DMS 273 (cell line): ENCODE measurements around the gene HDAC7.

Experiments used
- DNase-seq: peaks from one replicate; lab custom pipeline; 2025; ENCODE audit not compliant: unreplicated experiment; lab: John Stamatoyannopoulos, UW

HDAC7 gene

DNA sequence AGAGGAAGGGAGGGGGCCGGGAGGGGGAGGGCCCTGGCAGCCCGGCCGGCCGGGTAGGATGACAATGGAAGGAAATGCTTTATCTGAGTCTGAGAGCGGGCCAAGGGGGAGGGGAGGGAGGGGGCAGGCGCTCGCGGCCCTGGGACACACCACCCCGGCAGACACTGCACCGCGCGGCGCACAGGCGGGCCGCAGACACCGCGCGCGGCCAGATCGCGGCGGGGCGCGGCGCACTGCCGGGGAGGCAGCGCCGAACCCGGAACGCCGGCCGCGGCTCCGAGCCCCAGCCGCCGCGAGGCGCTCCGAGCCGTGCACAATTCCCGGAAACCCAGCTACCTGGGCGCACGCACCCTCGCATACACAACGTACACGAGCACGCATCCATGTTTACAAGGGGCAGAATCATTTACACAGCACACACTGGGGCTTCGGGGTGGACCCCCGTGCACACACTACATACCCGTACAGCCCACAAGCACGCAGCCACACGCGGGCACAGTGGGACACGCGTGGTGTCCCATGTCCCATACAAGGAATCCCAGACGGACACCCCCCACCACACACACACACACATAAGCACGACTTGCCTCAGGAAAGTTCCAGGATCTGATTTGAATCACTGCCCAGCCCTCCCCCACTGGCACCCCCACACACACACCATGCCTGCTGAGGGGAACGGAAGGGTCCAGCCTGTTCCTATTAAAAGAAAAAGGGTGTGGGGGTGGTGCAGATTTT is at the start of gene HDAC7:
Gene HDAC7, minus strand, starts transcription at position 8 of the 735 bp plus-strand sequence. CDS start 118 bp downstream, outside the sequence.
- peak; percentile 64 for DNase-seq

DNA sequence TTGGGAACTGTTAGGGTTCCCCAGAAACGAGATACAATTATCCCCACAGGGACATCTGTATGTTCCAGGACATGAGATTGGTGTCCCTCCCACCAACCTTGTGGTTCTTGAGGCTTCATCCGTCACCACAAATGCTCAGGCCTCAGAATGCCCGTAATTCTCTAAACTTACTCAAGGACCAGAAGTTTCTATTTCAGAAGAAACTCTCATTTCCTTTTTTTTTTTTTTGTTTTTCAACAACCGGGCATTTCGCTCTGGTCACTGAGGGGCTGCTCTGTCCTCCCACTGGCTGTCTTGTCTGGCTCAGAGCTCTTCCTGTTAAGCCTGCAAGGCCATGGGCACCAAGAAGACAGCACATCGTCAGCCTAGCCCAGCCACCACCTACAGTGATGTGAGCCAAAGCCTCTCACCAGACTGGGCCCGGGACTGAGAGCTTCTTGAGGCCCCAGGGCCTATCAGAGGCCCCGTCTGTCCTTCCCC is 48.9 kb upstream of the HDAC7 start:
- DNase-seq: no peak

DNA sequence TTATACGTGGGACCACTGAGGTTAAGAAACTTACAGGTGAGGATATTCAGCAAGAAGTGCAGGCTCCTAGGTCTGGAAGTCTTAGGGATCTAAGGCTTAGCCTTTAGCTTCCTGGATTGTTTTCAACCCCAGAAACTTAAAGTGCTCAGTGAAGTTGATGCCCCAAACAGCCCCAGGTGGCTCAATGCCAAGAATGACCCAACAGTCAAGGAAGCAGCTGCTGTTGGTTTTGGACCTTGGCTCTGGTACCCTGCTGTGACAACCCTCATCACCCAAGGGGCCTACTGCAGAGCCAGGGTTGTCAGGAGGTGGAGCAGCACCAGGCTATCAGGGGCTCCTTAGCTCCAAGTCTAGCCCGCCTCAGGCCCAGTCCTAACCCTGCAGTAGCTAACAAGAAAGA is 48.3 kb upstream of the HDAC7 start:
- no peak for DNase-seq

DNA sequence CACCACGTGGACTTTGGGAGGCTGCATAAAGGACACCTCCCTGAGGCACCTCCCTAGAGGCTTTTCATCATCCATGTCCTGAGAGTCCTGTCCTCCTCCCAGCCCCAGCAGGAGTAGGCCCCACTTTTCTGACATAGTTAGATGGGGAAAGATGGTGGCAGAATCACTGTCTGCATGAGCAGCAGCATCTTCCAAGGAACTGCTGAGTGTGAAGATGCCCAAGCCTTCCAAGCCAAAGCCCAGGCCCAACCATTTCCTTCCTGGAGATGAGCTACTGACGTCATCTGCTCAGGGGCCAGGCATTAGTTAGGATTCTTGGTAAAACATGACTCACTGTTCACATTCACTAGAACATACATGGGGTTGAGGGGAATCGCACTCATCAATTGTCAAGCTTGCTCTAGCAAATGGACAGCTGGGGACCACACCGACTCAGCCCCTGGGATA is 47.8 kb upstream of the HDAC7 start:
- DNase-seq: no peak

DNA sequence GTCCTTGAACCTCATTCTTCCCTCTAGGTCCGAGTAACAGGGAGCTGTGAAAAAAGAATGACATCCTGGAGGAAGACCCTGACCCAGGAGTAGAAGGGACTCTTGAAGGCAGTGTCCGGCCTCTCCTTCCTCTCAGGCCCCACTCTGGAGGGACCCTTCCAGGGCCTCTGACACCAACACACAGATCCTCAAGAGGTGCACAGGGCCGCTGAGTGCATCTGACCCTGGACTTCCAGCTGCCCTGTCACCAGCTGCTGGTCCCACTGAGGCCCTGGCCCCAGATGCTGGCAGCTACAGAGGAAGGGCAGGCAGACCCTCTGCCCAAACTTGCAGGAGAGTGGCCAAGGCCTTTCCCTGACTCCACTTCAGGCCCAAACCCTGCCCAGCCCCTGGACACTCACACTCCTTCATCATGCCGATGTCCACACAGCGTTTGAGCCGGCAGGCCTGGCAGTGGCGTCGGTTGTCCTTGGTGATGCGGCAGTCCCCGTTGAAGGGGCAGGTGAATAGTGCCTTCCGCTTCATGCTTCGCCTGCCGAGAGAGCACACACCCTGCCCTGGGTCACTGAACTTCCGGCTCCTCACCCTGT is 45.0 kb upstream of the HDAC7 start:
- DNase-seq: no peak

DNA sequence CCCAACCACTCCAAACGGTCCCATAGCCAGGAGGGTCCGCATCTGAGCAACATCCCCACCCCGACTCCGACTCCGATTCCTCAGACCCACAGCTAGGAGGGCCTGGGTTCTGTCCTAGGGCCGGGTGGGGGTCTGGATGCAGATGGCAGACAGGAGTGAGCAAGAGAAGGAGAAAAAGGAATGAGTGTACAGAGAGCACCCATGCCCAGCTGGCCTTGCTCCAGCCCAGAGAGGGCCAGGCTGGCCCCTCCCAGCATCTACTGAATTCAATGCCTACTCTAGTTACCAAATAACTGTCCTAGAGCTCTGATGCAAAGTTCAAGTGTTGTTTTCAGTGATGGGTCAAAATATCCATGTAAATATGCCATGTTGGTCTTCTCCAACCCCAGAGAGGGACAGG is 44.3 kb upstream of the HDAC7 start:
- no peak for DNase-seq

DNA sequence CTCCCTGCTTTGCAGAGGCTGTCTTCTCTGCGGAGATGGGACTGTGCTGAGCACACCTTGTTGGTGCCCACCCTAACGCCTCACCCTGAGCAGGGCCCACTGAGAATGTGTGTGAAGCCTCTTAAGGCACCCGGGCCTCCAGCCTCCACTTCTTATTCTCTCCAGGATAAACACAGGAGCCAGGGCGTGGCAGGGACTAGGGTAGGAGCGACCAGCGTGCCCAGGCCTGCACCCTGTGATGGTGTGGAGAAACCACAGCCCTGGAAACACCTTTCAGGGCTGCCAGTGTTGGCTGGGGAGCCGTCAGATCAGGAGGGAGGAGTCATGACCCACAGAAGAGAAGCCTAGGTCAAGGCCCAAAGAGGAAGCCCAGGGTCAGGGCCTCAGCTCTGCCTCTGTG is 43.8 kb upstream of the HDAC7 start:
- no peak for DNase-seq

DNA sequence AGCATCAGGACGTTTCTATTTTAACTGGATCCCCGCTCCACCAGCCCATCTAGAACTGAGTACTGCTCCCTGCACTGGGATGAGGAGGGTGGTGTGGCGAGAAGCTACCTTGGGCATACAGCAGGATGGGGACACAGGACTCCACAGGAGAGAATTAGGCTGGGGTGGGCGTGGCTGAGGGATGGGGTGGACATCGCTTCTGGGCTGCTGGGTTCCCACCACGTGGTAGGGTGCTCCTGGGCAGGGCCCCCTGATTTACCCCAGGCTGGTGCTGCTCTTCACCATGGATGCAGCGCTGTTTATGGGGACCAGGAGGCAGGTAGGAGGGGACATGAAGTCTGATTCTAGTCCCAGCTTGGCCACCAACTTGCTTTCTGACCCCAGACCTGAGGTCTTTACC is 43.2 kb upstream of the HDAC7 start:
- no peak for DNase-seq

DNA sequence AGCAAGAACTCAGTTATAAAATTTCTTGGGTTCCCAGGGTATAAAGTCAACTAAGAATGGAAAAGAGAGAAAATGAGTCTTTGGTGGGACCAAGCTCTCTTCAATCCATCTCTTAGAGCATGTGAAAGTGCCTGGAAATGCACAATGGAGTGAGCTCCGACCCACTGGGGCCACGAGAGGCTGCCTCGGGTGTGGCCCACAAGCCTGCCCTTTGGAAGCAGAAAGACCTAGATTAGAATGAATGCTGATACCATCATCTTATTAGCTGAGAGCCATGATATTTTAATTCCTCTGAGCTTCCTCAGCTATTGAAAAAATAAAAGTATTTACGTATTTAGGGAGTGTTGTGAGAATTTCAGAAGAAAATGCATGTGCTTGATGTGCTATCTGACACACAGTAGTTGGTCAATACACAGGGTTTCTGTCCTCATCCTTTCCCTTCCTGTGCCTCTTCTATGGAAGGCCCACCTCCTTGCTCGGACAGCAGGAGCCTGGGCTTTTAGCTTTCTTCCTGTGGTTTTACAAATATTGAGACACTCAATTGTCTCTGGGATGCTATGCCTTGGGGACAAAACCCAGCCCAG is 42.6 kb upstream of the HDAC7 start:
- DNase-seq: no peak

DNA sequence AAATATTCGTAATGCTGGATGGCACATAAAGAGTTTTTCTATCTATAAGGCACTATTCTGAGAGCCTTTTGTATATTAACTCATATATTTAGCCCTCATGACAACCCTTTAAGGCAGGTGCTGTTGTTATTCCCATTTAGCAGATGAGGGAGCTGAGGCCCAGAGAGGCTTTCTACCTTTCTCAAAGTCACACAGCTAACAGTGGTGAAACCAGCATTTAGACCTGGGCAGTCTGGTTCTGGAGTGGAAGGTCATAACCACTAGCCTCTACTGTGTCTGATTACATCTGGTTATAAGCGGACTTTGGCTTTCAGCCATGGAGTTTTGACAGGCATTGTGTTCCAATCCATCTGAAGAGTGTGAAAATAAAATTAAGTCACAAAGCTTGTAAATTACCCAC is 41.2 kb upstream of the HDAC7 start:
- no peak for DNase-seq

DNA sequence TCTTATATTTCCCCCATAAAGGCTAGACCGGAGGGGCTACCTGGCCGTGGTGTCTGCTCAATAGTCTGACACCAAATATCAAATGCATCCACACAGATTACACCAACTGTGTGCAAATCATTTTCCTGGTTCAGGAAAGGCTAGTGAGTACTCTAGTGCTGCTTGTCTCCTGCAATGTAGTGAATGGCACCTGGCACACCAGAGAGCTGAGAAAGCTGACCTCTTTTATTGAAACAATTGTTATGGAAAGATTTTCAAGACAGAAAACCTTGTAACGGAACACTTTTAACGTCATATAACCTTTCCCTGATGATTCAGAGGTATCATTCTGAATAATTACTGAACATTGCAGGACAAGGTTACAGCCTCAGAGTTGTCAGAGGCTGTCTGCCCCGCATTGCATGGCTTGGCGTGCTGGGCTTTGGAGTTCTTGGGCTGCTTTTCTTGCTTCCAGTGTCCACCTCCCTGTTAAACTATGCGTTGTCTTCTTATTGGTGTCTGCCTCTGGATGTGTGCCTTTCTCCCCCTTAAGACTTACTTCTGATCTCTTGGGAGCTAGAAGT is 40.7 kb upstream of the HDAC7 start:
- DNase-seq: no peak

DNA sequence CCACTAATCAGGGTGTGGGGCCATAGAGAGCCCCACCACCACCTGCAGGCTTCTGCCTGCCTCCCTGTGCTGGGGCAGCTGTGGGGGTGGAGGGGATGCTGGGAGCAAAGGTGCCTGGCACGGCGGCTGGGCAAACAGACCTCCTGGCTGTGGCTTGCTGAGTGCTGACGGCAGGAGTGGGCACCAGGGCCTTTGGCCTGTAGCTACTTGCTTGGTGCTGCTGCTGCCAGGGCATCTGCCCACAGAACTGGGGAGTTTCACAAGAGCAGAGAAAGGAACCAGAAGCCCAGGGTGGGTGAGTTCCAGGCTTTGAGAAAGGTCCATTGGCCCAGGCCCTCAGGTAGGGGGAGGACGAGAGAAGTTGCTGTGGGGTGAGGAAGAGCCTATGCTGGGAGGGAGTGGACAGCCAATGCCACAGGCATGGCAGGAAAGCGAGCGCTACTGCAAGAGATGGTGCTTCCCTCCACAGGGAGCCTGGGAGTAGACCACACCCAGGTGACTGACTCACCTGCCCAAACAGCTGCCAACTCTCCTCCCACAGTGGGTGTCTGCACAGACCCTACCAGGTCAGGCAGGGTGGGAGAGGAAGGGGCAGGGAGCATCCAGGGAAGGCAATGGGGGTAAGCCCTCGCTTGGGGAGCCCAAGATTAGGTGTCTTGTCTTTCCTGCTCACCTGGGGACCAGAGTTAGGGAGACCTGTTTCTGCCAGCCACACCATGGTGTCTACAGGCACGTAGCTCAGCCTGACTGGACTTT is 39.0 kb upstream of the HDAC7 start:
- no peak for DNase-seq

DNA sequence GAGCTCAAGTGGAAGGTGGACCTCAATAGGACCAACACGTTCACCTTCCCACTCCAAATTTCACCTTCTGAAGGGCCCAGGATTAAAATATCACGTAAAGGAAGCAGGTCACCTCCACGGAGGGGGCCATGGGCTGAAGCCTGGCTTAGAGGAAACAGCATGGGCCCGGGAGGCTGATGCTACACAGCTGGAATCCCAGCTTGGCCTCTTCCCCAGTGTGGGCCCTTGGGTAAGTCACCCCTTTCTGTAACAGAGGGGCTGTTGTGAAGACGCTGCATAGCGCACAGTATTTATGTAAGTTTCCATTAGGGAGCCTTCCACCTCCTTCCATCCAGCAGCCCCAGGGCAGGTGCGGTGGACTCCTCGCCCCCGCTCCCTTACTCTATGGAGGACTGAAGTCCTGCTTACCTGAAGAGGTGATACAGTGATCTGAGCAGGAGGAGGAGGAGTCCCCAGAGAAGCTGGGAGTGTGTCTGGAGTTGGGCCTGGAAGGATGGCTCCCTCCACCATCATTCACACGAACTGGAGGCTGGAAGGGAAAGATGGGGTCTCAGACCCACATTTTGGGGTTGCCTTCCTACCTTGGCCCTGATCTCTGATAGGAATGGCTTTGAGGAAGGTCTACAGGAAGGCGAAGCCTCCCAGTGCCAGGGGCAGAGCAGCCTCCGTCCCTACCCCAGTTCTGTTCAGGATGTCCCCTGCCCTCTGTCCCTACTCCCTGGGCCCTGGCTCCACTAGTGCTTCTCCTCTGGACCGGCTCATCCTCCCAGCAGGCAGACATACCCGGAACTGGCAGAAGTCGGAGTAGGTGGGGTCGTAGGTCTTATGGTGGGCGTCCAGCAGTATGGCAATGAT is 37.2 kb upstream of the HDAC7 start:
- DNase-seq: no peak

DNA sequence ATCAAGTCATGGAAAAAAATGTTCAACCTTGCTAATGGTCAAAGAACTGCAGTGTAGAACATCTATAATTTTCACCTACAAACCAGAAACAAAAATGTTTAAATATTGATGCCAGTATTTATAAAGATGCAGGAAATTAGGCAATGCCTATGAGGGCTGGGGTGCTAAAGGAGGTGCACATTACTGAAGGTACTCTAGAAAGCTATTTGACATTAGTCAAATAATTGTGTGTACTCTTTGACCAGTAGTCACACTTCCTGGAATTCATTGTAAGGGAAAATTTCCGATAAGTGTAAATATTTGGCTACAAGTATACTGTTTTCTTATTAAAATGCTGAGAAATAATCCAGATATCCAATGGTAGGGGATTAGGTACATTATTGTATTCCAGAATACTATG is 36.4 kb upstream of the HDAC7 start:
- no peak for DNase-seq

DNA sequence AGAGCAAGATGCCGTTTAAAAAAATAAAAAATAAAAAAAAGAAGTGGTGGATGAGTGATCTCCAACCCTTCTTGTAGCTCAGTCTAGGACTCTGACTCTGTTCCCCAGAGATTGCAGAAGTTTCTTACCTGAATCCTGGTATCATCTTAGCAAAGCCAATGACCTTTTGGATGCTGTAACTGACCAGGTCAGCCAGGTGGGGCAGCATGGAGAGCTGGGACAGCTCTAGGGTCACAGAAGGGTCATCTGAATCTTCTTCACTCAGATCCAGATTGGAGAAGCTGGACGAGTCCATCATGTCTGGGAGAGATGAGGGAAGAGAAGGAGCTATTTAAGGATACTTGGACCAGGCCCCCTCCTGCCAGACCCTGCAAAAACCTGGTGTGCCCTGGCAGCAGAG is 35.8 kb upstream of the HDAC7 start:
- DNase-seq: no peak

DNA sequence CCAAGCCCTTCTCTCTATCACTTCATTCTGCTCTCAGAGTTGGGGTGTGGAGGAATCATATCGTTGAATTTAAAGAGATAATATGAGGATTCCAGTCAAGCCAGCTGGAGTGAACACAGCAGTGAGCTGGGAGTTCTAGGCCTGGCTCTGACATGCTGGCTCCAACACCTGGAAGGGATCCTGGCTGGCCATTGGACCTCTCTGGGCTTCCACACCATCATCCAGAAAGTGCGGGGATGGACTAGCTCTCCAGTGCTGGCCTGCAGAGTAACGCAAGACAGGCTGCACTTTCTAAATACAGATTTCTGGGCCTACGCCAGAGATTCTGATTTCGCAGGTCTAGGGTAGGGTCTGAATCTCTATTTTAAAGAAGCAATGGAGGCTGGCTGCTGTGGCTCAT is 34.8 kb upstream of the HDAC7 start:
- DNase-seq: no peak

DNA sequence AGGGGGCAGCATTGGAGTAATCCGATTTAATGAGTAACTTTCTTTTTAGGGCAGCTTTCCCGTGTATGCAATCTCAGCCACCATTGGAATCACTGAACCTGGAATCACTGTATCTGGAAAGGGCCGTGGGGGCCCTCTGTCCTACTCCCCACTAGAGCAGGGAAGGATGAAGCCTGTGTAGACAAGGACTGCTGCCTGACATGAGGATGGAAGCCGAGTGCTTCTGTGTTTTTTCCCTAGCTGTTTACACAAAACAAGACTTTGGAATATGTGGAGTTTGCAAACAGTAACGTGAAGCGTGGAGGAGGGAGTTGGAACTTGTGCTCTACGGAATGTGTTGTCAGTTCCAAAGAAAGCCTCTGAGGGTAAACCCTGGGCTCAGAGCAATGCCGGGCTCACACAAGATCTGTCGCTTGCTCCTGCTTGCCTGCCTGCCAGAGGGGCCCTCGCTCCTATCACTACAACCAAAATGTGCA is 32.4 kb upstream of the HDAC7 start:
- DNase-seq: no peak

DNA sequence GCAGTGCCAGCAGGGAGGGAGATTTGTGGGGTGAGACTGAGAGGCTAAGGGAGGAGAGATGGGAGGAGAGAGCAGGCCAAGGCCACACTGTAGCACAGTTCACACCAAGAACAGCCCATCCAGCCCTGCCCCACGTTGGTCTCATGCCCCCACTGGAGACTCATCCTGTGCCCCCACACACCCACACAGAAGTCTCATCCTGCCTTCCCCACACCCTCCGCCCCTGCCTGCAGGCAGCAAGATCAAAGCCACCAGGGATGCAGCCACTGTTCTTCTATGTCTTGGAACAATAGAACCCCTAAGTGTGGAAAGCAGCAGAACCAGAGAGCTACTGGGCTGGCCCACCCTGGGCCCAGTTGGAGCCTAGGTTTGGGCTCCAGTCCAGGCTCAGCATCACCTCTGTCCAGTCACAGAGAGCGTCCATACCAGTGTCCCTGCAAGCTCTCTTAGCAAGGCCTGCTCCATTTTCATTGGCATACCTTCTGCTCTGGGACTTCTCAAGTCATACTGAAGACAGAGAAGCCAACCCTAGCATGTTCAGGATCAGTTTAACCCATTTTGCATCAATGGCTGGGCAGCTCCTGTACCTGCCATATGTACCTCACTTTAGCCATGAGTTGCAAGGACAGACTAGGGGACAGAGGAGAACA is 31.7 kb upstream of the HDAC7 start:
- no peak for DNase-seq

DNA sequence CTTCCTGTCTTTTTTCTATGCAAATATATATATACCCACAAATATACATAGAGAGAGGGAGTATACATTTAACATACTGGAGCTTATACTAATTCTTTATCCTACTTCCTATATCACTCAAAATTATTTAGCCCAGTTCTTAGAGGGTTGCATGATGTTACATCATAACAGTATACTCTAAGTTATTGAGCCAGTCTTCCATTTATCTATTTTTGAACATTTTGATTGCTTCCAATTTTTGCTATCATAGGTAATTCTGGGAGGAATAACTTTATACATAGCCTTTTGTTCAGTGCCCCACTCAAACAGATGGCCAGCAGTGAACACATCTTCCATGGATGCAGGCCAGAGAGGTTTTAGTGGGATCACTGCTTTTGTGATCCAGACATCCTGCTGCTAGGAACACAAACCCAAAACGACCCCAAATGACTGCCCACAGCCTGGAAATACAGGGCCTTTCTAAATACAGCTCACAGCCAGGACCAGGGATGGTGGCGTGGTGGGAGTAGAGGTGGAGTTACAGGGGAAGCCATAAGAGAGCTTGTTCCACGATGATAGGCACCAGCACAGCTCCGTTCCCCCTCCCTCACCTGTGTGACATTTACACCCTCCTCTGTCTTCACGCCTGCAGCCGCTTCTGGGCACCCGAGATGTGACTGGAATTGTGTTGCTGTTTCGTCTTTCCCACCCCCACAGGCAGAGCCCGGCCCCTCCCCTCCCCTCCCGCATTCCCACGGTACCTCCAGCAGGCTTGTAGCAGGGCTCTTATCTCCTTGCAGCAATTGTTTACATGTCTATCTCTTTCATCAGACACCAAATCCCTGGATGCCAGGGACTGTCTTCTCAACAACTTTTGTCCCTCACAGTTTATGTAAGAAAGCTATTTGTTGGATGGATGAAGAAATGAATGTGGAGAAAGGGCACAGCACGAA is 30.7 kb upstream of the HDAC7 start:
- DNase-seq: no peak
